HepG2 (cell line): ENCODE results near the gene CSNK1D. TPM values are rescaled to one million over a fixed set of nuclear protein-coding genes. Genes with fewer than 3 reads are reported as not detected.

Source experiments
- AHDC1 ChIP-seq: sonication (generic); formaldehyde crosslinking; IDR thresholded peaks from 2 replicates; pipeline ENCODE4 v1.5.1; 2020; ENCODE audit warnings: mild to moderate bottlenecking, missing genetic modification reagents, borderline replicate concordance
- CBX2 ChIP-seq, 2 experiments: fragments of 200-600 bp in 1 of 2; sonication (generic); formaldehyde crosslinking in 1 of 2; IDR thresholded peaks; 2 replicates each; pipeline versions ENCODE4 v1.7.0 to v1.8.1; 2018 to 2022; ENCODE audit warnings: low read depth in 2 of 2, low read length in 1 of 2, mild to moderate bottlenecking in 1 of 2, missing genetic modification reagents in 1 of 2
- HNF1A ChIP-seq, 2 experiments: sonication (generic) in 1 of 2; formaldehyde crosslinking in 1 of 2; IDR thresholded peaks; 2 replicates each; pipeline versions ENCODE4 v1.4.0 to v1.6.1; 2016 to 2020; ENCODE audit warnings: borderline replicate concordance in 1 of 2, low read depth in 1 of 2, mild to moderate bottlenecking in 1 of 2, missing genetic modification reagents in 1 of 2
- KAT2B ChIP-seq: fragments of 150-350 bp; IDR thresholded peaks from 2 replicates; pipeline ENCODE4 v1.6.1; 2014; ENCODE audit warnings: low read depth, low read length, borderline replicate concordance
- MAFK ChIP-seq, 2 experiments: IDR thresholded peaks in 1 of 2; conservative IDR thresholded peaks in 1 of 2; 2 replicates each; pipeline ENCODE4 v1.6.1; 2011; ENCODE audit warnings: improper control_type of control experiment in 2 of 2, low read length in 2 of 2
- RNF219 ChIP-seq: sonication (generic); formaldehyde crosslinking; IDR thresholded peaks from 2 replicates; pipeline ENCODE4 v1.5.0; 2020; ENCODE audit warnings: mild to moderate bottlenecking, missing genetic modification reagents
- YEATS2 ChIP-seq: sonication (generic); formaldehyde crosslinking; IDR thresholded peaks from 2 replicates; pipeline ENCODE4 v1.4.0; 2020; ENCODE audit warnings: missing genetic modification reagents, borderline replicate concordance
- ZGPAT ChIP-seq: IDR thresholded peaks from 2 replicates; pipeline ENCODE4 v1.6.1; 2016; ENCODE audit warnings: mild to moderate bottlenecking
- ZIK1 ChIP-seq: sonication (generic); formaldehyde crosslinking; IDR thresholded peaks from 2 replicates; pipeline ENCODE4 v1.5.0; 2020; ENCODE audit warnings: mild to moderate bottlenecking, low read depth, missing genetic modification reagents, borderline replicate concordance
- ZNF567 ChIP-seq: sonication (generic); formaldehyde crosslinking; IDR thresholded peaks from 2 replicates; pipeline ENCODE4 v1.8.1; 2023; ENCODE audit warnings: mild to moderate bottlenecking, missing genetic modification reagents, borderline replicate concordance
- ZNF839 ChIP-seq: sonication (generic); formaldehyde crosslinking; IDR thresholded peaks from 2 replicates; pipeline ENCODE4 v1.4.0; 2020; ENCODE audit warnings: missing genetic modification reagents, mild to moderate bottlenecking, borderline replicate concordance
- polyA plus RNA-seq, 8 experiments: library from polyadenylated mRNA; depleted of rRNA in 3 of 8; stranded (reverse) in 7 of 8; unstranded in 1 of 8; fragments of >200 nt; fragmentation: Illumina TruSeq in 4 of 8; extraction: Trizol in 4 of 8; gene quantifications; 2 replicates each; pipeline versions ENCODE4 v1.2.1 to v1.2.3, GENCODE V29; 2011 to 2016; ENCODE audit warnings: low read depth in 4 of 8, missing spikeins in 1 of 8, mixed read lengths in 1 of 8; ENCODE audit not compliant: insufficient read depth in 1 of 8
- total RNA-seq, 5 experiments: library from RNA; depleted of rRNA; stranded (reverse); fragments of >200 nt; fragmentation: Illumina TruSeq; extraction: Trizol; gene quantifications; 2 replicates each; pipeline ENCODE4 v1.2.3, GENCODE V29; 2016; ENCODE audit warnings: low read depth in 1 of 5
- TF ChIP-seq, protein P1 (sequence below): sonication (generic); formaldehyde crosslinking; IDR thresholded peaks from 2 replicates; pipeline ENCODE4 v1.4.0; 2020; ENCODE audit warnings: mild to moderate bottlenecking, missing genetic modification reagents

The CSNK1D gene
- total and polyA plus RNA-seq, 2 of the 13 experiments (the other 11 are each of a cell fraction or from before 2014, with no cell fraction given): 31.5 to 128 TPM

- TF ChIP-seq HNF1A (IDR thresholded peaks at IDR 0.05; ENCODE audit: low read depth) (no peak), HNF1A (CRISPR knock-in tag; IDR thresholded peaks at IDR 0.05; ENCODE audit: borderline replicate concordance) (no peak), ZNF567 (0 out of 2 replicates have a peak, but pooled peaks have one; percentile 34), YEATS2 (CRISPR knock-in tag) (no peak), AHDC1 (CRISPR knock-in tag) (no peak), ZNF839 (CRISPR knock-in tag) (no peak; the same call in 1 of the 2 replicates), CBX2 (IDR thresholded peaks at IDR 0.05; ENCODE audit: low read depth, low read length) (no peak), CBX2 (CRISPR knock-in tag; IDR thresholded peaks at IDR 0.05; ENCODE audit: low read depth) (no peak), RNF219 (CRISPR knock-in tag) (no peak), ZGPAT (no peak), ZIK1 (CRISPR knock-in tag) (no peak; the same call in 1 of the 2 replicates), KAT2B (no peak), MAFK (conservative IDR thresholded peaks at IDR 0.05 in 1 of 2, IDR thresholded peaks at IDR 0.05 in 1 of 2; ENCODE audit: low read length in 2 of 2) (no peak)
- TF ChIP-seq, protein P1, sequence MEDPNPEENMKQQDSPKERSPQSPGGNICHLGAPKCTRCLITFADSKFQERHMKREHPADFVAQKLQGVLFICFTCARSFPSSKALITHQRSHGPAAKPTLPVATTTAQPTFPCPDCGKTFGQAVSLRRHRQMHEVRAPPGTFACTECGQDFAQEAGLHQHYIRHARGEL: 0 out of 2 replicates have a peak, but pooled peaks have one; percentile 63
Observed at GRCh38 chr17:82226809-82227628, 46.5 kb downstream of the CSNK1D start (continued).
